Globus pallidus (tissue), 1 donor: ENCODE data around the gene TRIM47.
A peak's percentile ranks its signal among the peaks of the same experiment; 100 is the strongest.

Experiments
- DNase-seq: peaks from one replicate; pipeline ENCODE4 v3.0.0-alpha.2; 2015; ENCODE audit warnings: low spot score

The TRIM47 gene

GRCh38 chr17:75906143-75906884 lies 27.9 kb upstream of the TRIM47 start:
- DNase-seq: no peak

- DNase-seq: peak; percentile 83
These were observed 26.6 kb upstream of the TRIM47 start, which contains the start of gene MRPL38 for GRCh38 chr17:75904749-75905521. Gene MRPL38 (minus strand): TSS chr17:75904884. CDS start chr17:75904875, 9 bp downstream.

- no peak for DNase-seq
These were observed 24.0 kb upstream of the TRIM47 start for GRCh38 chr17:75902406-75902805.

- DNase-seq: no peak
These were observed 23.3 kb upstream of the TRIM47 start for GRCh38 chr17:75901727-75902126.

GRCh38 chr17:75900691-75901533 lies 22.5 kb upstream of the TRIM47 start:
- DNase-seq: no peak

GRCh38 chr17:75899767-75900468 lies 21.5 kb upstream of the TRIM47 start:
- DNase-seq: no peak

GRCh38 chr17:75899353-75899752 lies 21.0 kb upstream of the TRIM47 start:
- DNase-seq: no peak

GRCh38 chr17:75898791-75899190 lies 20.4 kb upstream of the TRIM47 start:
- DNase-seq: no peak

GRCh38 chr17:75898065-75898464 lies 19.7 kb upstream of the TRIM47 start:
- no peak for DNase-seq

GRCh38 chr17:75897160-75898019 lies 19.0 kb upstream of the TRIM47 start:
- no peak for DNase-seq

GRCh38 chr17:75896415-75897159 lies 18.2 kb upstream of the TRIM47 start, which contains the start of gene TRIM65:
Gene TRIM65 (minus strand): TSS chr17:75896951. CDS start chr17:75896937, 14 bp downstream.
- peak; percentile 84 for DNase-seq

GRCh38 chr17:75895370-75896155 lies 17.2 kb upstream of the TRIM47 start:
- no peak for DNase-seq

- DNase-seq: no peak
These were observed 15.8 kb upstream of the TRIM47 start for GRCh38 chr17:75894049-75894733.

- DNase-seq: no peak
These were observed 15.1 kb upstream of the TRIM47 start for GRCh38 chr17:75893305-75894048.

GRCh38 chr17:75892556-75893224 lies 14.3 kb upstream of the TRIM47 start:
- no peak for DNase-seq

GRCh38 chr17:75891605-75892555 lies 13.5 kb upstream of the TRIM47 start:
- no peak for DNase-seq
